HG02623 (cell line): Measurements from ENCODE around the gene MARCHF7.
"Not testable (repeated sequence)": the region's sequence is repeated elsewhere in the genome, so short reads cannot be mapped to it uniquely, and the experiment has no call there.

Source experiments
- ATAC-seq: cut with Tn5 transposase; IDR thresholded peaks from one replicate; pipeline ENCODE4 v1.9.1; 2021; ENCODE audit warnings: moderate library complexity; ENCODE audit not compliant: unreplicated experiment

Gene MARCHF7

DNA sequence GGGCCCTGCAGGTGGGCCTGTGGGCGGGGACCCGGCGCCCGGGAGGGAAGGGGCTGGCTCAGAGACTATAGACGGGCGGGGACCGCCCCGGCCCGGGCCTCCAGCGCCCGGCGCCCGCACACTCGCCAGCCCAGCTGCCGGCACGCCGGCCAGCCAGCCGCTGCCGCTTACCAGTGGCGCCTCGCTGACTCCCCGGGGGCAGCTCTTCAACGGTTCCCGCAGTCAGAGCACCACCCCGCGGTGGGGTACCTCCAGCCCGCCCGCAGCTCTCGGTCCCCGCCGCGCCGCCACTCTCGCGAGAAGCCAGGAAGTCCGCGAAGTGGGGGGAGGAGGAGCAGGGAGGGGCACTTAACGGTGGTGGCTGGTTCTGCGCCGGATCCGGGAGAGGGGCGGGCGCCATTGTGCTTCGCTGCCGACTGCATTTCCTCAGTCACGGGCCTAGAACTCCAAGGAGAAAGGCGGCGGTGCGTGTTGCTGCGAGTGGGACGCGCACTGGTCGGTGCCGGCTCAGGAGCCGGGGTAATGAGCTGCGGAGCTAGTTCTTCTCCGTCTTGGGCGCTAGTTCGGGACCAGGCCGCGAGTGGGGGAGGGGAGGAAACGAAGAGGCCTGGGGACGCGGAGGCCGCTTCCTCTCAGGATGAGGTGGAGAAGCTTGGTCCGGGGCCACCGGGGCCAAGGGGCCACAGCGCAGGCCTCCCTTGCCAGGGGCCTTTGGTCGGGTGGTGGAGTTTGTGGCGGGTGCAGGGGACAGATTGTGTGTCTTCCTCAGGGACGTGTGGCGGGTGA is at the start of gene MARCHF7:
TSS of gene MARCHF7 (plus strand) at position 364 of the 786 bp plus-strand sequence. CDS start 16,517 bp downstream, outside the sequence.
- peak; percentile 92 for ATAC-seq

- ATAC-seq, result not testable (repeated sequence)
Measured at GRCh38 chr2:159667423-159667822, 44.9 kb upstream of the MARCHF7 start.

- no peak for ATAC-seq
Measured at GRCh38 chr2:159671047-159671446, 41.3 kb upstream of the MARCHF7 start.

- no peak for ATAC-seq
Measured at GRCh38 chr2:159677654-159678053, 34.7 kb upstream of the MARCHF7 start.

- ATAC-seq, result no peak
Measured at GRCh38 chr2:159680692-159681091, 31.6 kb upstream of the MARCHF7 start.

DNA sequence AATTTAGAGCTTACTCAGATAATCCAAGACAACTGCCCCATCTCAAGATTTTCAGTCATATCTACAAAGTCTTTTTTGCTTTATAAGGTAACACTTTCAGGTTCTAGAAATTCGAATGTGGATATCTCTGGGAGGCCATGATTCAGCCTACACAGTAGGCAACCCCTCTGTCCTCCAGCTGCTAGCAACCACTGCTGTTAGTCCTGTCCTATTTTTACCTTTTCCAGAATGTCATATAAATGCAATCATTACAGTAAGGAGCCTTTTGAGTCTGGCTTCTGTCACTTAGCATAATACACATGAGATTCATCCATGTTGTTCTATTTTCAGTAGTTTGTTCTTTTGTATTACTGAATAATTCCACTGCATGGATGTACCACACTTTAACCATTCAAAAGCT is 28.5 kb upstream of the MARCHF7 start:
- ATAC-seq, result no peak

- no peak for ATAC-seq
Measured at GRCh38 chr2:159684796-159685195, 27.5 kb upstream of the MARCHF7 start.

GRCh38 chr2:159694500-159695040 is 17.7 kb upstream of the MARCHF7 start:
- no peak for ATAC-seq

DNA sequence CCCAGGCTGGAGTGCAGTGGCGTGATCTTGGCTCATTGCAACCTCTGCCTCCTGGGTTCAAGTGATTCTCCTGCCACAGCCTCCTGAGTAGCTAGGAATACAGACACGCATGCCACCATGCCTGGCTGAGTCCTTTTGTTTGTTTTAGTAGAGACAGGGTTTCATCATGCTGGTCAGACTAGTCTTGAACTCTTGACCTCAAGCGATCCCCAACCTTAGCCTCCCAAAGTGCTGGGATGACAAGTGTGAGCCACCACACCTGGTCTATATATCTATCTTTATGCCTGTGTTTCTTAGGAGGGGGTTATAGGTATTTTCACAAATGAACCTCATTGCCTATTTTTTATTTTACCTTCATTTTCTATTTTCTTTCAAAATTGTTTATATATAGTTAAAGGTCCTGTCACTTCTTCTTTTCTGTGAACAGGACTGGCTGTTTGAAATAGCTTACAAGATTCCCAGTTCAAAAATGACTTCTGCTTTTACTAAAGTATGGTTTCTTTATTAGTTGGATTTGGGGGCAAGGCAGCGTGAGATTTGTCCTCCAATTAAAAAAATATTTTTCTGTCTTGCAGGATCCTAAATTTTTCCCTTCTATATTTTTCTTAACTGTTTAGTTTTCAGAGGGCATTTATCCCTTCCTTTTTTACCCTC is 16.4 kb upstream of the MARCHF7 start:
- ATAC-seq, result no peak

DNA sequence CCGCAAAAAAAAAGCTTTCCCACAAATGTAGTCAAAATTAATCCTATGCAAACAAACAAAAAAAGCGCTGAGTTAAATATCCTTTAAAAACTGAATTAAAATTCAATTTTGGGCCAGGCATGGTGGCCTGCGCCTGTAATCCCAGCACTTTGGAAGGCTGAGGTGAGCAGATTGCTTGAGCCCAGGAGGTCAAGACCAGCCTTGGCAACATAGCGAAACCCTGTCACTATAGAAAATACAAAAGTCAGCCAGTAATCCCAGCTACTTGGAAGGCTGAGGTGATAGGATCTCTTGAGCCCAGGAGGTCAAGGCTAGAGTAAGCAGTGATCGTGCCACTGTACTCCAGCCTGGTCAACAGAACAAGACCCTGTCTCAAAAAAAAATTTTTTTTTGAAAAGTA is 8.8 kb upstream of the MARCHF7 start:
- no peak for ATAC-seq

DNA sequence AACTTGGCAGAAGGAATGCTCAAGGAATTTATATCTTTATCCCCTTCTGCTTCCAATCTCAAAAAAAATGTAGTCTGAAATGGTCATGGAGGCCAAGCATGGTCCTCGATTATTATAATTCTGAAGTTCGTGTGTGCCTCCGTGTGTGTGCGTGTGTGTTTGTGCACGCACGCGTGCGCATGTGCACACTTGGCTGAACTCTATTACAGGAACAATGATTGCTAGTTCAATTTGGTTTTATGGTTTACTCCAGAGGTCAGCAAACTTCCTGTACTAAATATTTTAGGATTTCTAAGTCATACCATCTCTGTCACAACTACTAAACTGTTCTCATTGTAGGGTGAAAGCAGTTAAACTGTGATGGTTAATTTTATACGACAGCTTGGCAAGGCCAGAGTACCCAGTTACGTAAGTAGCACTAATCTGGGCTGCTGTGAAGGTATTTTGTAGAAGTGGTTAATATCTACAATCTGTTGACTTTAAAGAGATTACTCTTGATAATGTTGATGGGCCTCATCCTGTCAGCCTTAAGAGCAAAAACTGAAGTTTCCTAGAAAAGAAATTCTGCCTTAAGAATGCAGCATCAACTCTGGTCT is 5.8 kb upstream of the MARCHF7 start:
- no peak for ATAC-seq

- no peak for ATAC-seq
Measured at GRCh38 chr2:159708066-159708760, 4.1 kb upstream of the MARCHF7 start.

- no peak for ATAC-seq
Measured at GRCh38 chr2:159710601-159711180, 1.6 kb upstream of the MARCHF7 start.

DNA sequence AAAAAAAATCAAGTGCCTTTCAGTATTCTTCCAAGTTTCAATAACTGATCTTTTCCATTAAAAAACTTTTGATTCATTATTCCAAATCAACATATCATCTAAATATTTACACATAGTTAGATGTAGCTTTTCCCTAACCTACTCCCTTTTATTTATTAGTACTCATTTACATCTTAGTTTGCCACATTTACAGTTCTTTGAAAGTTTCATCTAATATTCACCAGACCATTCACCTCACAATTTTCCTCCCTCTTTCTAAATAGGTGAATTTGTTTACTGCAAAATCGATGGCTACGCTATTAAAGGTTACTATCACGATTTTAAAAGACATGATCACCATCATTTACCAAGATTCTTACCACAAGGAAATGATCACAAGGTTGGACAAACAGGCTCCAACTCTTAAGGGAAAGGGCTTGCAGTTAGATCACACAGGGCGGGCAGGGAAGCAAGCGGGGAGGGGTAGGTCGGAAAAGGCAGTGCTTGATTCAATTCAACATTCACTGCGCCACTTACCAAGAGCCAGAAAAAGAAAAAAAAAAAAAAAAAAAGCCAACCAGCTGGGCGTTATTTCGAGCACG is 654 bp upstream of the MARCHF7 start:
- no peak for ATAC-seq

DNA sequence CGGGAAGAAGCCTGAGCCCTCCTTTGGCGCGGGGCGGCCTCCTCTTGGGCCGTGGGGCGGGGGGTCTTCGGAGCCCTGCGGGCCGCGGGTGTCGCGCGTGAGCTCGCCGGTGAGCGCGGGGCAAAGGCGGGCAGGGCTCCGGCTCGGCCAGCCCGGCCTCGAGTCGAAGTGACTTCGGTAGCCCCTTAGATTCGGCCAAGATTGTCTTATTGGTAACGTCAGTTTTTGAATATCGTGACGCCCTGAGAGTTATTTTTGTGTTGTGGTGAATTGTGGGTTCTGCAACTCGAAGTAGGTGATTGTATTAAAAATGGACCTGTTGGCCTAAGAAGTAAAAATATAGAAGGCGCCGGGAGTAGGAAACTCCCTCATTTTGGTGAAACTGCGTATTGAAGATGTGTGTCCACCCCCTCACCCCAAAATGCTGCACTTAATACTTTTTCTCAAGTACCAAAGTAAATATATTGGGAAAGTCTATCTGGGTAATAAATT is 669 bp downstream of the MARCHF7 start:
- ATAC-seq, result peak; percentile 2

DNA sequence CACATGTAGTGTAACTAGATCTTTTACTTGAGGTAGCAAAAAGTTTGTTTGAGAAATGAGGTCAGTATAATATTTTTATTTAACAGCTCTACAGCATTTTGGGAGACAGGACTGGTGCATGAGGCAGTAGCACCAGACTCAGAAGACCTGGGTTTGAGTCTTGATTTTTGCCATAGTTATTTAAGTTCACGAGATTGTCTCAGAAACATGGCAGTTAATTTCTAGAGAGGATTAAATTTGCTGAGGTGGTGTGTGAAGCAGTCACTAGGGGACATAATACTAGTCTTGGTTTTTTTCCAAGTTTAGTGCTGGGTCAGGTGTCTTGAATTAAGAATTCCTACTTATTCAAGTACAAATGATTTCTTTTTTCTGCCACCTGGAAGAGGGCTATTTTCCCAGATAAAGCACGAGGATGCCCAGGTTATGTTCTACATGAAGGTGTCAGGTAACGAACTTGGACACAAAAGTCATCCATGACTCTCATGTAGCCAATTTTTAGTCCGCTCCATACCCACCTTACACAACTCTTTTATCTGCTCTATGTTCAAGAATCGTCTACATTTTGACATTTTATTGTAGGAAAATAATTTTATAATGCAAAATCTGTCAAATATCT is 1.4 kb downstream of the MARCHF7 start:
- ATAC-seq, result no peak

DNA sequence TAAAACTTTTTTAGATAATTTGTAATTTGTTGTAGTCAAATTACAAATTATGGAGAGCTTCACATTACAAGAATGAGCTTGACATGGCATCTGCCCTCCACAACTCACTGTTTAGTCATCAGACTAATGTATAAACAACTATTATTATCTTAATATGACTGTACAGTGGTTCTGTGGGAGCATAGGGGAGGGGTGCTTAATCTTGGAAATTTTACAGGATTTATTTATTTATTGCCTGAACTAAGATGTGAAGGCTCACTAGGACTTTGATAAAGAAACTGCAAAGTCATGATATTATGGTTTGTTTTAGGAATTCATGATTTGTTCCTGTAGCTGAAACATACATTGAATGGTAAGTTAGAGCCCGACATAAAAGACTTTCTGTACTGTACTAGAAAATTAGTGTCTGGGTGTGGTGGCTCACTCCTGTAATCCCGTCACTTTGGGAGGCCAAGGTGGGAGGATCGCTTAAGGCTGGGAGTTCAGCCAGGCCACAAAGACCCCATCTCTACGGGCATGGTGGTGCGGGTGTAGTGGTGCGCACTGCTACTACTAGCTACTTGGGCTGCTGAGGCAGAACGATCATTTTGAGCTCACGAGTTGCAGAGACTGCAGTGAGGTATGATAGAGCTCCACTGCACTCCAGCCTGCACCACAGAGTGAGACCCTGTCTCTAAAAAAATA is 2.1 kb downstream of the MARCHF7 start:
- no peak for ATAC-seq

DNA sequence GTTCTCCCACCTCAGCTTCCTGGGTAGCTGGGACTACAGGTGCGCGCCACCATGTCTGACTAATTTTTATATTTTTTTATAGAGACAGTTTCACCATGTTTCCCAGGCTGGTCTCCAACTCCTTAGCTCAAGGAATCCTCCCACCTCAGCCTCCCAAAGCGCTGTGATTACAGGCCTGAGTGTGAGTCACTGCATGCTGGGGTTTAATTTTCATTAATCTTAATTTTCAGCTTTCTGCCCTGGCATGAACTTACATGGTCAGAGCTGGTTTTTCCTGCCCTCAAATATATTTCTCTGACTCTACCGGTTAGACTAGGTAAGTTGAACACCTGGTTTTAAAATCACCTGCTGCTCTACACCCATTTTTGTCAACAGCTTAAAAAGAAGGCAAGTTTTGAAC is 3.1 kb downstream of the MARCHF7 start:
- no peak for ATAC-seq

- ATAC-seq, result not testable (repeated sequence)
Measured at GRCh38 chr2:159716409-159716808, 4.1 kb downstream of the MARCHF7 start.
